ENCODE measurements around the gene NPAS3.

- TF ChIP-seq CTCF (IDR thresholded peaks at IDR 0.05) = no peak
- no peak for TF ChIP-seq POLR2A (IDR thresholded peaks at IDR 0.05)
These were observed 57.7 kb downstream of the NPAS3 start for GRCh38 chr14:32996343-32996742.
